Measurements from ENCODE around the gene CACNA1C.

CACNA1C gene

GRCh38 chr12:2627835-2628191 lies 575.0 kb downstream of the CACNA1C start:
- intact Hi-C loops (cut with DNase I) = no loop called here

GRCh38 chr12:2628401-2628800 lies 575.6 kb downstream of the CACNA1C start:
- intact Hi-C loops (cut with DNase I) = no loop called here
- no peak for DNase-seq

More at GRCh38 chr12:2627835-2628191, 575.0 kb downstream of the CACNA1C start:
- no peak for DNase-seq

GRCh38 chr12:2629051-2629450 lies 576.3 kb downstream of the CACNA1C start:
- intact Hi-C loops (cut with DNase I) = no loop called here
- no peak for DNase-seq

GRCh38 chr12:2631653-2632350 lies 579.0 kb downstream of the CACNA1C start:
- DNase-seq = no peak

GRCh38 chr12:2633176-2633824 lies 580.5 kb downstream of the CACNA1C start:
- intact Hi-C loops (cut with DNase I) = no loop called here
- peak in 1 of 42 donors; percentile 16 for DNase-seq

More at GRCh38 chr12:2631653-2632350, 579.0 kb downstream of the CACNA1C start:
- intact Hi-C loops (cut with DNase I) = no loop called here

GRCh38 chr12:2633825-2634200 lies 581.0 kb downstream of the CACNA1C start:
- intact Hi-C loops (cut with DNase I) = no loop called here

GRCh38 chr12:2634471-2634870 lies 581.7 kb downstream of the CACNA1C start:
- intact Hi-C loops (cut with DNase I) = no loop called here

More at GRCh38 chr12:2633825-2634200, 581.0 kb downstream of the CACNA1C start:
- peak in 1 of 42 donors; percentile 17 for DNase-seq

GRCh38 chr12:2636741-2637340 lies 584.1 kb downstream of the CACNA1C start:
- peak in 1 of 42 donors; percentile 14 for DNase-seq
- intact Hi-C loops (cut with DNase I) = no loop called here

More at GRCh38 chr12:2634471-2634870, 581.7 kb downstream of the CACNA1C start:
- no peak for DNase-seq

- intact Hi-C loops (cut with DNase I) = no loop called here
- no peak for DNase-seq
Observed at GRCh38 chr12:2637371-2637770, 584.6 kb downstream of the CACNA1C start.

GRCh38 chr12:2638273-2639019 lies 585.7 kb downstream of the CACNA1C start:
- intact Hi-C loops (cut with DNase I) = no loop called here

GRCh38 chr12:2639020-2639298 lies 586.2 kb downstream of the CACNA1C start:
- intact Hi-C loops (cut with DNase I) = no loop called here
- DNase-seq = peak in 1 of 42 donors; percentile 26

More at GRCh38 chr12:2638273-2639019, 585.7 kb downstream of the CACNA1C start:
- peak in 2 of 42 donors; percentile 18 to 19 for DNase-seq

- intact Hi-C loops (cut with DNase I) = no loop called here
- DNase-seq = peak in 4 of 42 donors; percentile 7 to 36 (median 21)
Observed at GRCh38 chr12:2640281-2640680, 587.5 kb downstream of the CACNA1C start.

- intact Hi-C loops (cut with DNase I) = no loop called here
- peak in 40 of 42 donors; percentile 18 to 89 (median 59) for DNase-seq
Observed at GRCh38 chr12:2640709-2641108, 587.9 kb downstream of the CACNA1C start.

GRCh38 chr12:2641207-2641606 lies 588.4 kb downstream of the CACNA1C start:
- DNase-seq = peak in 4 of 42 donors; percentile 15 to 29 (median 24)

GRCh38 chr12:2641761-2642160 lies 589.0 kb downstream of the CACNA1C start:
- intact Hi-C loops (cut with DNase I) = no loop called here
- peak in 2 of 42 donors; percentile 19 to 34 for DNase-seq

More at GRCh38 chr12:2641207-2641606, 588.4 kb downstream of the CACNA1C start:
- intact Hi-C loops (cut with DNase I) = no loop called here

- intact Hi-C loops (cut with DNase I) = no loop called here
- DNase-seq = peak in 3 of 42 donors; percentile 8 to 23 (median 20)
Observed at GRCh38 chr12:2642176-2642892, 589.5 kb downstream of the CACNA1C start.

GRCh38 chr12:2642896-2643425 lies 590.2 kb downstream of the CACNA1C start:
- peak in 2 of 42 donors; percentile 13 to 16 for DNase-seq
- intact Hi-C loops (cut with DNase I) = no loop called here

GRCh38 chr12:2643576-2644135 lies 590.9 kb downstream of the CACNA1C start:
- intact Hi-C loops (cut with DNase I) = no loop called here
- DNase-seq = peak in 3 of 42 donors; percentile 9 to 16 (median 13)

Data from head of caudate nucleus (tissue), 42 donors.